ENCODE results near the gene AHRR.
"Not testable (repeated sequence)": the region's sequence is repeated elsewhere in the genome, so short reads cannot be mapped to it uniquely, and the experiment has no call there.

AHRR gene

DNA sequence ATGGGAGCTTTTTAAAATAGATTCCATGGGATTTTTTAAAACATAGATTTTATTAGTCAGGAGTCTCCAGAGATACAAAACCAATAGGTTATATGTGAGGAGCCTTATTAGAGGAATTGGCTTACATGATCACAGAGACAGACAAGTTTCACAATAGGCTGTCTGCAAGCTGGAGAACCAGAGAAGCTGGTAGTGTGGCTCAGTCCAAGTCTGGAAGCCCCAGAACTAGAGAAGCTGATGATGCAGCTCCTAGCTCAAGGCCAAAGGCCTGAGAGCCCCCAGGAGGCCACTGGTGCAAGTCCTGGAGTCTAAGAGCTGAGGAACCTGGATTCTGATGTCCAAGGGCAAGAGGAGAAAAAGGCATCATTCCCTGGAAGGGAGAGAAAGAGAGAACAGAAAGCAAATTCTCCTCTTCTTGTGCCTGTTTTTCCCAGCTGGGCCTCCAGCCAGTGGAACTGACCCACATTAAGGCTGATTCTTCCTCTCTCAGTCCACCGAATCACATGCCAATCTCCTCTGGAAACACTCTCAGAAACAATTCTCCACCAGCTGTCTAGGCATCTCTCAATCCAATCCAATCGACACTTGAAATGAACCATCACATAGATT, 59.3 kb downstream of the AHRR start:
- peak; percentile 26 for DNase-seq

- no peak for DNase-seq
These were observed 61.6 kb downstream of the AHRR start for GRCh38 chr5:383066-383465.

DNA sequence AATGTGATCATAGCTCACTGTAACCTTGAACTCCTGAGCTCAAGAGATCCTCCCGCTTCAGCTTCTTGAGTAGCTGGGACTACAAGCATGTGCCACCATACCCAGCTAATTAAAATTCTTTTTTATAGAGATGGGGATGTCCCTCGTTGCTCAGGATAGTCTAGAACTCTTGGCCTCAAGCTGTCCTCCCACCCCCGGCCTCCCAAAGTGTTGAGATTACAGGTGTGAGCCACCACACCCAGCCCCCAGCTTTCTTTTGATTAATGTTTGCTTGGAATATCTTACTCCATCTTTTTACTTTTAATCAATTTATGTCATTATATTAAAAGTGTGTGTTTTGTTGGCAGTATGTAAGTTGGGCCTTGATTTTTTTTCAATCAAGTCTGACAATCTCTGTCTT, 62.1 kb downstream of the AHRR start:
- no peak for DNase-seq

DNA sequence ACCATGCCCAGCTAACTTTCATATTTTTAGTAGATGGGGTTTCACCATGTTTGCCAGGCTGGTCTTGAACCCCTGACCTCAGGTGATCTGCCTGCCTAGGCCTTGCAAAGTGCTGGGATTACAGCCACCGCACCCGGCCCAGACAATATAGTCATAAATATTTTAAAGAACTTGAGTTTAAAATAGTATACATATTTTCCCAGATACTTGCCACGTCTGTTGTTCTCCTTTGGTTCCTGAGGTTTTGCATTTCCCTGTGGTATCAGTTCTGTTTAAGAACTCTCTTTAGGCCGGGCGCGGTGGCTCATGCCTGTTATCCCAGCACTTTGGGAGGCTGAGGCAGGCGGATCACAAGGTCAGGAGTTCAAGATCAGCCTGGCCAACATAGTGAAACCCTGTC, 63.1 kb downstream of the AHRR start:
- DNase-seq = not testable (repeated sequence)

GRCh38 chr5:385321-385720, 63.8 kb downstream of the AHRR start:
- DNase-seq = no peak

DNA sequence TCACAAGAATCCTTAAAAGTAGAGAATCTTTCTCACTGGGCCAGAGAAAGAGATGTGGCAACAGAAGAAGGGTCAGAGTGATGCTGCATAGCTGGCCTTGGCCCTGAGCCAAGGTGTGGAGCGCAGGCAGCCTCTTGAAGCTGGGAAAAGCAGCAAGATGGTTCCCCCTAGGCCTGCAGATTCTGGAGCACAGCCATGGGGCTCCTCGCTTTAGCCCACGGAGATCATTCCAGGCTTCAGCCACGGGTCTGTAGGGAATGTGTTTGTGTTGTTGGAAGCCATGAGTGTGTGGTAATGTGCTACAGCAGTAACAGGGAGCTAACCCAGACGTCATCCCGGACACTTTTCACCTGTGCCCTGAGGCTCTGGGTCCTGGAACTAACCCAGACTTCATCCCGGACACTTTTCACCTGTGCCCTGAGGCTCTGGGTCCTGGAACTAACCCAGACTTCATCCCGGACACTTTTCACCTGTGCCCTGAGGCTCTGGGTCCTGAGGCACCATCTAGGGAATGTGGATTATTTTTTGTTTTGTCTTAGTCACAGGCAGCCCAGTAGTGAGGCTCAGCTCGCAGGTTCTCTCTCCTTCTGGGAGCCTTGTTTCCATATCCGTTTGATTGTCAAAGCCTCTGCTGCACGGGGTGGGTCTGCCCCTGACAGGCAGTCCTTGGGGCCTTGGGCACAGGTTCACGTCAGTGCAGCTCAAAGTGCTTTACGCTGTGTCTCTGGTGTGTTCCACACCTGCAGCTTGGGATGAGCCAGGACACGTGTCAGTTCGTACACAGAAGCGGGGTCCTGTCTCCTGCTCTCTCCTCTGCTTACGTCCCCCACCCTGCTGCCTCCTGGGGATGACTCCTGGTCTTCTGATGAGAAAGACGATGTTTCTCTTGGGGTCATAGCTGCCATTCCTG, 65.2 kb downstream of the AHRR start:
- peak; percentile 43 for DNase-seq

DNA sequence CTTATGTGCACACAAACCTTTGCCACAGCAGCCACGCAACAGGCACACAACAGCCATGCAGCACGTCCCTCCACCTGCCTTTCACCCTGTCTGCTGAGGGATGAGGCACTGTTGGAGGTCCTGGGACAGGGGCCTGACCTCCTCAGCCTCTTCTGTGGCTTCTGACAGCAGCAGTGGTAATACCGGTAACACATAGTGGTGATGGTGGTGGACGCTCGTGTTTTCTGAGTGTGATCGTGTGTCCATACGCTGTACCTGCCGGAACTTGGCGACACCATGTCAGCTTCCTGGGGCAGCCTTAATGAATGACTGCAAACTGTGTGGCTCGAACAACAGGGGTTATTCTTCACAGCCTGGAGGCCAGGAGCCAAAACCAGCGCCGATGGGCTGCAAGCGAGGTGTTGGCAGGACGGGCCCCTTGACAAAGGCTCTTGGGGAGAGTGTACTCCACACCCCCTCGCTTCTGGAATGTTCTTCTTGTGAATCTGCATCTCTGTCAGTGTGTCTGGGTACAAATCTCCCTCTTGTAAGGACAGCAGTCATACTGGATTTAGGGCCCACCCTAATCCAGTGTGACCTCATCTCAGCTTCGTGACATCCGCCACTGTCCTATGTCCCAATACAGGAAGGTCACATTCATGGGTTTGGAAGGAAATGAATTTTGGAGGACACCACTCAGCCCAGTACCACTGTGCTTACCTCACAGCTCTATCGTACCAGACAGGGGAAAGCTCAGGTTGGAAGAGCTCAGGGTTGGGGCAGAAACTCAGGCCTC, 66.2 kb downstream of the AHRR start:
- no peak for DNase-seq

- no peak for DNase-seq
These were observed 67.0 kb downstream of the AHRR start for GRCh38 chr5:388266-389196.

- no peak for DNase-seq
These were observed 67.8 kb downstream of the AHRR start for GRCh38 chr5:389197-389821.

GRCh38 chr5:389891-390622, 68.5 kb downstream of the AHRR start:
- DNase-seq = no peak

GRCh38 chr5:390623-391491, 69.3 kb downstream of the AHRR start:
- no peak for DNase-seq

GRCh38 chr5:392431-392988, 71.0 kb downstream of the AHRR start:
- DNase-seq = peak; percentile 80

GRCh38 chr5:393846-394275, 72.3 kb downstream of the AHRR start:
- DNase-seq = peak; percentile 44

DNA sequence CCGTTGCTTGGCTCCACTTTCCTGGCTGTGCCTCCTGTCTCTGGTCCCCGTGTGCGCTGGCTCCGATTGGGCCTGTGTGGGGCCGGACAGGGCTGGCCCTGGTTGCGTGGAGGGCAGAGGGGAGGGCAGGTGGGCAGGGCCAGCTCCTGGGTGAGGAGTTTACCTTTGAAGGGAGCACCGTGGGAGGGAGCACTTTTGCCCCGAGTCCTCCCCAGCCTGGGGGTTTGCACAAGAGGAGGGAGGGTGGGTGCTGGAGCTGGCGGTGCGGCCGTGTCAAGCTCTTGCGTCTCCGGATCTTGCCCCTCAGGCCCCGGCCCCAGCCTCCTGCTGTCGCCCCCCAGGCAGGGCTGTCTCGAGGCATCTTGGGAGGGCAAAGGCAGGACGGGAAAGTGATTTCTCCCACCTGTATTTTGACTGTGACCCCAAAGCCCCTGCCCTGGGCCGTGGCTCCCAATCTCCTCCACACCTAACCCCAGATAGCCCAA, 73.2 kb downstream of the AHRR start:
- no peak for DNase-seq

DNA sequence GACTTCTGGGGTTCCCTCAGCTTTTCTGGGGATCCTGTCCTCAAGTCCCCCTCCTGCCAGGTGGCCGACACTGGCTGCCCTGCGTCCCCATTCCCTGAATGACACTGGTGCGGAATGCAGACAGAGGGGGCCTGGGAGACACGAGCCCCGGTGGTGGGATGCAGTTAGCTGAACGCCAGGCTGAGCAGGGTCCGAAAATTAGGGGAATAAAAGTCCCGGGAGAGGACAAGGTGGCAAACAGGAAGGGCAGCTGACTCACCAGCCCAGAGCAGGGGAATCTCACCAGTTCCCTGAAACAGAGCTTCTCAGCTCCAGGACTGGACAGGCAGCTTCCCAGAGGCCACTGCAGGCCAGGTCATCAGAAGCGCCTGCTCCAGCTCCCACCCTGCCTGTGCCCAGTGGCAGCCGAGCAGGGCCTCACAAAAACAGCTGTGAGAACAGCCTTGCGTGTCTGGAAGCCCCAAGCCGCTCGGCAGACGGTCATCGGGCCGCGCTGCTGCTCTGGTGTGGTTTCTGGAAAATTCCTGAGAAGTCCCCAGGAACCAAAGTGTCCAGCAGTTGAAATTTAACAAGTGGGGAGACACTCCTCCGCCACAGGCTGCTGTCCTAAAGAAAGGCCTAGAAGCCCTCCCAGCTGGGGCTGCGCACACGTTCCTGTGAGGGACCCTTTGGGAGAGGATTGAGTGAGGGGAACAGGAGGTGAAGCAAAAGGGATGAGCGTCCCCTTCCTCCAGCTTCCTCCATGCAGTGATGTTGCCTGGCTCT, 73.8 kb downstream of the AHRR start:
- DNase-seq = peak; percentile 62

DNA sequence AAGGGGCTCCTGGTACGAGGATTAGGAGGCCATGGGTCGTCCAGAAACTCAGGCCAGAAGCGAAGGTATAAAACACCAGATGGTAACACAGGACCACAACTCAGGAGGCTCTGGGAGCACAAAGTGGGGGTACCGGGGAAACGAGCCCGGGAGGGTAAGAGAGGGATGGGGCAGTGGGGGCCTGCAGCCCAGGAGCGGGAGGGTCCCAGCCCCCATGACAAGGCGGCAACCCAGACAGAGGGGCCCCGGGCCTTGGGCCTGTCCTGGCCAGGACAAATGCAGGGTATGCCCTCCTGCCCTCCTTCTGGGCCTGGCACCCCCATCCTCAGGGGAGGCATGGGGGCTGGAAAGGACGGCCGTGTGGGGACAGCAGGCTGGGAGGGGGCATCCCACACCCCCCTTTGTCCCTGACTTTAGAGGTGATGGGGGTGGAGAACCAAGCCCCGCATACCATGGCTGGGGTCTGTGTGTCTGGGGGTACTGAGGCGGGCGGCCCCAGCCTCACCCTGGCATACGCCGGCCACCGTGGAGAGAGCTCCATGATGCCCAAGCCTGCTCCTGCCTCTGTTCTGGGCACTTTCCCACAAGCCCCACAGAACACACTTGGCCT, 74.5 kb downstream of the AHRR start:
- DNase-seq = no peak

DNA sequence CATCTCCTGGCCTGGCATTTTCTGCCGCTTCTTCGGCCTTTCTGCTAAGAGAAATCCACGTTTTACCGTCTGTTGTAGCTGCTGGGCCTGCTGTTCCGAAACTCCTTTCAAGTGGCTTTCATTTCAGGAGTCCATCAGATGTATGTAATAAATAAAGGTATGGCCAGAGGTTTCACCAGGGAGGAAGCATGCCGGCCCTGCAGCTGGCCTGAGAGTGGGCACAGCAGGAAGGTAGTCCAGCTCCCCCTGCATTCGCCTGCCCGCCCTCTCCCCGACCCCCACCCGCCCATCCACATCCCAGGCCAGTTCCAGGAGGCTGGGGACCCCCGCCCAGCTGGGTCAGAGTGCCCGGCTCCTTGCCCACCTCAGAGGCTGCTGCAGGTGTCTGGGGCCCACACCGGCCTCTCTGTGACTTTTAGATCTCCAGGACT, 75.0 kb downstream of the AHRR start:
- DNase-seq = no peak

DNA sequence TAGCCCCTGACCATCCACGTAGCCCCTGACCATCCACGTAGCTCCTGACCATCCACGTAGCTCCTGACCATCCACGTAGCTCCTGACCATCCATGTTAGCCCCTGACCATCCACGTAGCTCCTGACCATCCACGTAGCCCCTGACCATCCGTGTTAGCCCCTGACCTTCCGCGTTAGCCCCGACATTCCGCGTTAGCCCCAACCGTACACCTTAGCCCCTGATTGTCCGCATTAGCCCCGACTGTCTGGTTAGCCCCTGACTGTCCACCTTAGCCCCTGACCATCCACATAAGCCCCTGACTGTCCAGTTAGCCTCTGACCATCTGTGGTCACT, 76.6 kb downstream of the AHRR start:
- not testable (repeated sequence) for DNase-seq

All from fibroblast of skin of right quadriceps (primary cell).